NCI-H82 (cell line): ENCODE measurements around the gene IFNGR1.
A peak's percentile ranks its signal among the peaks of the same experiment; 100 is the strongest.

Experiments
- DNase-seq: peaks from one replicate; lab custom pipeline; 2025; lab: John Stamatoyannopoulos, UW

Gene IFNGR1

GRCh38 chr6:137175868-137176245 is 43.3 kb downstream of the IFNGR1 start:
- DNase-seq: no peak

GRCh38 chr6:137175157-137175867 is 43.9 kb downstream of the IFNGR1 start:
- no peak for DNase-seq

GRCh38 chr6:137173501-137173900 is 45.7 kb downstream of the IFNGR1 start, which contains the start of gene IL22RA2:
Gene IL22RA2 (minus strand): TSS chr6:137173644. CDS start chr6:137161749, 11,895 bp downstream.
- no peak for DNase-seq

- DNase-seq: no peak
These were observed 46.3 kb downstream of the IFNGR1 start for GRCh38 chr6:137172734-137173431.

- DNase-seq: no peak
These were observed 47.1 kb downstream of the IFNGR1 start for GRCh38 chr6:137171824-137172733.

- DNase-seq: no peak
These were observed 48.2 kb downstream of the IFNGR1 start for GRCh38 chr6:137171053-137171374.

- DNase-seq: no peak
These were observed 48.7 kb downstream of the IFNGR1 start for GRCh38 chr6:137170266-137171052.

- no peak for DNase-seq
These were observed 51.3 kb downstream of the IFNGR1 start for GRCh38 chr6:137167702-137168377.

- DNase-seq: no peak
These were observed 52.7 kb downstream of the IFNGR1 start for GRCh38 chr6:137166247-137167098.

- DNase-seq: peak; percentile 62
These were observed 53.6 kb downstream of the IFNGR1 start for GRCh38 chr6:137165375-137166246.

GRCh38 chr6:137163732-137164318 is 55.4 kb downstream of the IFNGR1 start:
- no peak for DNase-seq

GRCh38 chr6:137162692-137163306 is 56.4 kb downstream of the IFNGR1 start:
- DNase-seq: no peak

- no peak for DNase-seq
These were observed 57.2 kb downstream of the IFNGR1 start for GRCh38 chr6:137161949-137162348.

GRCh38 chr6:137160763-137161162 is 58.4 kb downstream of the IFNGR1 start:
- DNase-seq: no peak

GRCh38 chr6:137159912-137160311 is 59.3 kb downstream of the IFNGR1 start:
- DNase-seq: no peak

GRCh38 chr6:137157601-137158000 is 61.6 kb downstream of the IFNGR1 start:
- peak; percentile 25 for DNase-seq

GRCh38 chr6:137156650-137157049 is 62.5 kb downstream of the IFNGR1 start:
- DNase-seq: no peak

- DNase-seq: no peak
These were observed 63.4 kb downstream of the IFNGR1 start for GRCh38 chr6:137155830-137156229.
